Measurements from ENCODE around the gene CCNQ. TPM values are rescaled to one million over a fixed set of nuclear protein-coding genes. Genes with fewer than 3 reads are reported as not detected.

The CCNQ gene
- total and polyA plus RNA-seq, 2 donors (not counting 3 experiments of a cell fraction or from before 2014, with no cell fraction given), result 21.3 to 37.0 TPM

DNA sequence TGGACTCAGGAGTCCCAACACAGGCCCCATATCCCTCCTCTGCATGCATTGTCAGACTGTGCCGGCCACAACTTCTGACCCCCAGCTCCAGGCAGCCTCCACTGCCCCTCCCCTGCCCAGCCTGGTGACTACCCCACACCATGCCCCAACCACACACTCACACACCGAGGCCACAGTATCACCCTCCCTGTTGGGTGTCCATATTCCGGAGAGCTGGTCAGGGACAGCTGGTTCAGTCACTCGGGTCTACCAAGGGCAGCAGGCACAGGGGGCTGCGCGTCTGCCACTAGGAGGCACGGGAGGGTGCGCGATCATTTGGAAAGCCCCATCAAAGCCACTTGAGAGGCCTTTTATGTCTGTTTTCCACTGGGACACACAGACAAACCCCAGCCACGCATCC lies 26.3 kb downstream of the CCNQ start:
- no peaks in the 10 kb centered on the region for H3K27me3 ChIP-seq (ENCODE audit: control insufficient read depth in 2 of 2, insufficient read depth in 2 of 2, low read length in 2 of 2)
- CTCF ChIA-PET, result no interaction called here
- no peak overlapping the region for H2AFZ ChIP-seq (ENCODE audit: low read depth, low read length)
- H4K20me1 ChIP-seq (replicated peaks; ENCODE audit: control insufficient read depth, extremely low read depth, insufficient read depth, low read length), result no peaks in the 10 kb centered on the region
- no peaks in the 10 kb centered on the region for H3K79me2 ChIP-seq (ENCODE audit: control insufficient read depth, insufficient read depth, low read length)
- POLR2A ChIA-PET, result no interaction called here
- intact Hi-C loops (cut with micrococcal nuclease) (no loop called here), dilution Hi-C loops (cut with MboI; ENCODE audit: extremely low pct_ligation_motif_present, low sequenced_read_pairs) (no loop called here)
- no peaks in the 10 kb centered on the region for H3K4me1 ChIP-seq (ENCODE audit: control insufficient read depth, extremely low read depth, insufficient read depth, low read length)
- FAIRE-seq, result no peak
- TF ChIP-seq FOS (IDR thresholded peaks at IDR 0.05; ENCODE audit: borderline replicate concordance, insufficient read depth, low read length) (no peak), GATA2 (IDR thresholded peaks at IDR 0.05; ENCODE audit: insufficient read depth, insufficient read length, low read depth, low read length) (no peak)
- no peaks in the 10 kb centered on the region for H3K36me3 ChIP-seq (ENCODE audit: control insufficient read depth in 2 of 2, extremely low read depth in 1 of 2, insufficient read depth in 2 of 2, low read length in 2 of 2)
- no peaks in the 10 kb centered on the region for H3K9me3 ChIP-seq (replicated peaks; ENCODE audit: control insufficient read depth, insufficient read depth, low read length)
- no peaks in the 10 kb centered on the region for H3K9me1 ChIP-seq (replicated peaks; ENCODE audit: control insufficient read depth, extremely low read depth, insufficient read depth, low read length)
- no peak for DNase-seq (ENCODE audit: low read depth, low spot score)
- no peak overlapping the region for H3K27ac ChIP-seq (ENCODE audit: insufficient read depth, low read depth, low read length)
- no peak overlapping the region for H3K4me2 ChIP-seq (ENCODE audit: insufficient read depth, low read length)
- no TSS peak for BruUV-seq (replicated peaks)
- H3K4me3 ChIP-seq (replicated peaks in 1 of 3; ENCODE audit: insufficient read depth in 1 of 3, low read depth in 1 of 3, low read length in 3 of 3), result no peak overlapping the region
- no peak overlapping the region for H3K9ac ChIP-seq (replicated peaks; ENCODE audit: extremely low read depth, insufficient read depth, low read length)

DNA sequence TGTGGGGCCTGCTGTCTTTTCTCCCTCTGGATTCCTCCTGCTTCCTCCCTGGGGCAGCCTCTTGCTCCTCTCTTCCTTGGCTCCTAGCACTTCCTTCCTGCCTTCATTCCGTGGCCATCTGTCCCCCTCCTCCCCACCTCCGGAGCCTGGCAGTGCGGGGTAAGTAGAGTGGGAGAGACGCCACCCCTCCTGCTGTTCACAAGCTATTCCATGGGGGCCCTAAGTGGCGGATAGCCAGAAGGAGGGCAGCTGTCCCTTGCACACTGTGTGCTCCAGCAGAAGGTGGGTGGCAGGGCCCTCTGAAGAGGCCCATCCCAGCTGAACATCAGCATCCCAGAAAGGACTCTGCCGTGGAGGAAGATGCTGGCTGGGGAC lies 27.4 kb downstream of the CCNQ start:
- Histone ChIP-seq H3K9ac (replicated peaks; ENCODE audit: extremely low read depth, insufficient read depth, low read length) (no peak overlapping the region), H3K4me1 (ENCODE audit: control insufficient read depth, extremely low read depth, insufficient read depth, low read length) (no peaks in the 10 kb centered on the region), H3K36me3 (ENCODE audit: control insufficient read depth in 2 of 2, extremely low read depth in 1 of 2, insufficient read depth in 2 of 2, low read length in 2 of 2) (no peaks in the 10 kb centered on the region), H4K20me1 (replicated peaks; ENCODE audit: control insufficient read depth, extremely low read depth, insufficient read depth, low read length) (no peaks in the 10 kb centered on the region), H2AFZ (ENCODE audit: low read depth, low read length) (no peak overlapping the region), H3K4me3 (replicated peaks in 1 of 3; ENCODE audit: insufficient read depth in 1 of 3, low read depth in 1 of 3, low read length in 3 of 3) (no peak overlapping the region), H3K79me2 (ENCODE audit: control insufficient read depth, insufficient read depth, low read length) (no peaks in the 10 kb centered on the region), H3K9me1 (replicated peaks; ENCODE audit: control insufficient read depth, extremely low read depth, insufficient read depth, low read length) (no peaks in the 10 kb centered on the region), H3K27me3 (ENCODE audit: control insufficient read depth in 2 of 2, insufficient read depth in 2 of 2, low read length in 2 of 2) (no peaks in the 10 kb centered on the region), H3K27ac (ENCODE audit: insufficient read depth, low read depth, low read length) (no peak overlapping the region), H3K9me3 (replicated peaks; ENCODE audit: control insufficient read depth, insufficient read depth, low read length) (no peaks in the 10 kb centered on the region), H3K4me2 (ENCODE audit: insufficient read depth, low read length) (no peak overlapping the region)
- no TSS peak for BruUV-seq (replicated peaks)
- no peak for DNase-seq (ENCODE audit: low read depth, low spot score)
- no peak for FAIRE-seq
- dilution Hi-C loops (cut with MboI; ENCODE audit: extremely low pct_ligation_motif_present, low sequenced_read_pairs) (no loop called here), intact Hi-C loops (cut with micrococcal nuclease) (no loop called here)
- ChIA-PET POLR2A (no interaction called here), CTCF (no interaction called here)
- TF ChIP-seq, protein P1, sequence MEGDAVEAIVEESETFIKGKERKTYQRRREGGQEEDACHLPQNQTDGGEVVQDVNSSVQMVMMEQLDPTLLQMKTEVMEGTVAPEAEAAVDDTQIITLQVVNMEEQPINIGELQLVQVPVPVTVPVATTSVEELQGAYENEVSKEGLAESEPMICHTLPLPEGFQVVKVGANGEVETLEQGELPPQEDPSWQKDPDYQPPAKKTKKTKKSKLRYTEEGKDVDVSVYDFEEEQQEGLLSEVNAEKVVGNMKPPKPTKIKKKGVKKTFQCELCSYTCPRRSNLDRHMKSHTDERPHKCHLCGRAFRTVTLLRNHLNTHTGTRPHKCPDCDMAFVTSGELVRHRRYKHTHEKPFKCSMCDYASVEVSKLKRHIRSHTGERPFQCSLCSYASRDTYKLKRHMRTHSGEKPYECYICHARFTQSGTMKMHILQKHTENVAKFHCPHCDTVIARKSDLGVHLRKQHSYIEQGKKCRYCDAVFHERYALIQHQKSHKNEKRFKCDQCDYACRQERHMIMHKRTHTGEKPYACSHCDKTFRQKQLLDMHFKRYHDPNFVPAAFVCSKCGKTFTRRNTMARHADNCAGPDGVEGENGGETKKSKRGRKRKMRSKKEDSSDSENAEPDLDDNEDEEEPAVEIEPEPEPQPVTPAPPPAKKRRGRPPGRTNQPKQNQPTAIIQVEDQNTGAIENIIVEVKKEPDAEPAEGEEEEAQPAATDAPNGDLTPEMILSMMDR (IDR thresholded peaks at IDR 0.05; ENCODE audit: extremely low read depth in 1 of 2, insufficient read depth in 1 of 2, low read depth in 1 of 2, low read length in 2 of 2), result no peak
- TF ChIP-seq JUN (IDR thresholded peaks at IDR 0.05; ENCODE audit: borderline replicate concordance, insufficient read depth, insufficient read length, low read depth), result no peak
- TF ChIP-seq POLR2A (IDR thresholded peaks at IDR 0.05; ENCODE audit: low read depth, low read length), result no peak
- TF ChIP-seq POLR2AphosphoS5 (IDR thresholded peaks at IDR 0.05; ENCODE audit: insufficient read depth, low read depth, low read length), result no peak
- TF ChIP-seq MYC (IDR thresholded peaks at IDR 0.05; ENCODE audit: low read depth, low read length), result no peak
- TF ChIP-seq, protein P2, sequence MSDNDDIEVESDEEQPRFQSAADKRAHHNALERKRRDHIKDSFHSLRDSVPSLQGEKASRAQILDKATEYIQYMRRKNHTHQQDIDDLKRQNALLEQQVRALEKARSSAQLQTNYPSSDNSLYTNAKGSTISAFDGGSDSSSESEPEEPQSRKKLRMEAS (IDR thresholded peaks at IDR 0.05; ENCODE audit: insufficient read depth, insufficient read length), result no peak
- TF ChIP-seq EZH2 (IDR thresholded peaks at IDR 0.05; ENCODE audit: borderline replicate concordance, low read depth, low read length, severe bottlenecking), result no peak
- TF ChIP-seq GATA2 (IDR thresholded peaks at IDR 0.05; ENCODE audit: insufficient read depth, insufficient read length, low read depth, low read length), result no peak
- no peak for TF ChIP-seq FOS (IDR thresholded peaks at IDR 0.05; ENCODE audit: borderline replicate concordance, insufficient read depth, low read length)
